GM12875 (cell line): ENCODE results near the gene TMEM8B.

Experiments
- H3K4me3 ChIP-seq: one replicate; pipeline ENCODE4 v1.5.1; 2011; ENCODE audit warnings: low read depth, low read length, control low read depth
- TF ChIP-seq, protein P1 (sequence below): IDR thresholded peaks from 2 replicates; pipeline ENCODE4 v1.5.1; 2011; ENCODE audit warnings: low read depth, mild to moderate bottlenecking, control low read depth, inconsistent platforms, low read length, moderate library complexity, borderline replicate concordance; ENCODE audit not compliant: insufficient read depth

Gene TMEM8B, protein sequence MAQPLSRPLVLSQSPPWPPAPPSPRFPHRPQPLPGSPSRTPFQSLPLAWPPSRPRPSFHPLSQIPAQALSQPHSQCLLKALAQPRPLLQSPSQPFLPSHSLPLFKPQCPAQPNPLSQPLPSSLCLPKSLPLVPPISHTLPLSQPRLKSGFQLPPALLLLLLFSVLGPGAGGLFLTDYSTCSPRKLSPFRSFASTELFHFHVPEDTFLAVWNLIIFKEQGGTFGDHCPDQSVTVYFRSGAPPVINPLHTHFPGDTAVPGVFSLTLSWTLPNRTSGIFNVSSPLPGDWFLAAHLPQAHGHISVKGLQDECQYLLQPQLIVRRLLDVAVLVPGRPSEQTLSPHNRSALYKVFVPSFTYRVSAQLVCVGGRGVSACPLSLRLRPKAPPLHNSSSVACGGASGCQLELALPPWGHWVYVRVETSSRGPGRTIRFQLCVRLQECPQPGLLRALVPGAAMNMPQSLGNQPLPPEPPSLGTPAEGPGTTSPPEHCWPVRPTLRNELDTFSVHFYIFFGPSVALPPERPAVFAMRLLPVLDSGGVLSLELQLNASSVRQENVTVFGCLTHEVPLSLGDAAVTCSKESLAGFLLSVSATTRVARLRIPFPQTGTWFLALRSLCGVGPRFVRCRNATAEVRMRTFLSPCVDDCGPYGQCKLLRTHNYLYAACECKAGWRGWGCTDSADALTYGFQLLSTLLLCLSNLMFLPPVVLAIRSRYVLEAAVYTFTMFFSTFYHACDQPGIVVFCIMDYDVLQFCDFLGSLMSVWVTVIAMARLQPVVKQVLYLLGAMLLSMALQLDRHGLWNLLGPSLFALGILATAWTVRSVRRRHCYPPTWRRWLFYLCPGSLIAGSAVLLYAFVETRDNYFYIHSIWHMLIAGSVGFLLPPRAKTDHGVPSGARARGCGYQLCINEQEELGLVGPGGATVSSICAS

DNA sequence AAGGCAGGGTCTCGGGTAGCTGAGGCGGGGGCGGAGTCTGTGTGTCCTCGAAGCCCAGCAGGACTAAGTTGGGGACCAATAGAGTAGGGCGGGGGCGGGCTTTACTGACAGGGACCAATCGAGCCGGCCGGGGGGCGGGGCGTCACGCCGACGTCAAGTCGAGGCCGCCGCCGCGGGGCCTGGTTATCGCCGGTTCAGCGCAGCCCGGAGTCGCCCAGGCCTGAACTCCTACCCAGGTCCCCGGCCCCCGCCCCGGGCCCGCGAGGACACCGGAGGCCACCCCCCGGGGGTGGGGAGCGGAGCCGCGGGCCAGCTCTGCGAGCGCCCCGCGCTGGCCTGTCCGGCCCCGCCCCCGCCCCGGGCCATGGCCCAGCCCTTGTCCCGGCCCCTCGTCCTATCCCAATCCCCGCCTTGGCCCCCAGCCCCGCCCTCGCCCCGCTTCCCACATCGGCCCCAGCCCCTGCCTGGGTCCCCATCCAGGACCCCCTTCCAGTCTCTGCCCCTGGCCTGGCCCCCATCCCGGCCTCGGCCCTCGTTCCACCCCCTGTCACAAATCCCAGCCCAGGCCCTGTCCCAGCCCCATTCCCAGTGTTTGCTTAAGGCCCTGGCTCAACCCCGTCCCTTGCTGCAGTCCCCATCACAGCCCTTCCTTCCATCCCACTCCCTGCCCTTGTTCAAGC is at the start of gene TMEM8B:
Gene TMEM8B, plus strand, starts transcription at position 145 of the 680 bp plus-strand sequence. Its CDS starts 220 bp downstream, at position 365.
- H3K4me3 ChIP-seq = peak within 1 kb of the TSS; percentile 61
- TF ChIP-seq, protein P1, sequence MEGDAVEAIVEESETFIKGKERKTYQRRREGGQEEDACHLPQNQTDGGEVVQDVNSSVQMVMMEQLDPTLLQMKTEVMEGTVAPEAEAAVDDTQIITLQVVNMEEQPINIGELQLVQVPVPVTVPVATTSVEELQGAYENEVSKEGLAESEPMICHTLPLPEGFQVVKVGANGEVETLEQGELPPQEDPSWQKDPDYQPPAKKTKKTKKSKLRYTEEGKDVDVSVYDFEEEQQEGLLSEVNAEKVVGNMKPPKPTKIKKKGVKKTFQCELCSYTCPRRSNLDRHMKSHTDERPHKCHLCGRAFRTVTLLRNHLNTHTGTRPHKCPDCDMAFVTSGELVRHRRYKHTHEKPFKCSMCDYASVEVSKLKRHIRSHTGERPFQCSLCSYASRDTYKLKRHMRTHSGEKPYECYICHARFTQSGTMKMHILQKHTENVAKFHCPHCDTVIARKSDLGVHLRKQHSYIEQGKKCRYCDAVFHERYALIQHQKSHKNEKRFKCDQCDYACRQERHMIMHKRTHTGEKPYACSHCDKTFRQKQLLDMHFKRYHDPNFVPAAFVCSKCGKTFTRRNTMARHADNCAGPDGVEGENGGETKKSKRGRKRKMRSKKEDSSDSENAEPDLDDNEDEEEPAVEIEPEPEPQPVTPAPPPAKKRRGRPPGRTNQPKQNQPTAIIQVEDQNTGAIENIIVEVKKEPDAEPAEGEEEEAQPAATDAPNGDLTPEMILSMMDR = no peak

DNA sequence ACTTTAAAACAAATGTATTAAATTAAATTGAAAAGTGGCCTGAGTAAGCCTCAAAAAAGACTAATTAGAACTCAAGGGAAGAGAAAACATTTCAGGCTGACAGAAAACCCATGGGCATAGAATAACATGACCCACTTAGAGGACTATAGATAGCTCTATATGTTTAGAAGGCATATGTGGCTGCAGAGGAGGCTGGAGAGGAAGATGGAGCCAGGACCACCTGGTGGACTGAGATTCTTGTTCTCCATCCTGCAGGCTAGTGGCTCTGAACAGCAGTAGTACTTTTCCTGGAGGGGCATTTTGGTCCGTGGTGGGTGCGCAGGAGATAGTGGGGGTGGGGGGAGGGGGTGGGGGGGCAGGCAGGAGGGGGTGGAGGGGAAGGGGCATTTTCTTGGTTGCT is 48.0 kb upstream of the TMEM8B start:
- TF ChIP-seq, protein P1 = no peak

DNA sequence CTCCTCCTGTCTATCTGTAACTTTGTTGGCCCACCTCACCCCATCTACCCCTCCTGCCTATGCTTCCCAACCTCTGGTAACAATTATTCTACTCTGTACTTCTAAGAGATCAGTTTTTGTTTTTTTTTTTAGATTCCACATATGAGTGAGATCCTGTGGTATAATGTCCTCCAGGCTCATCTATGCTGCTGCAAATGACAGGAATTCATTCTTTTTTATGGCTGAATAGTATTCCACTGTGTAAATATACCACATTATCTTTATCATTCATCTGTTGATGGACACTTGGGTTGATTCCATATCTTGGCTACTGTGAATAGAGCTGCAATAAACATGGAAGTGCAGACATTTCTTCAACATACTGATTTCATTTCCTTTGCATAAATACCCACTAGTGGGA is 45.6 kb upstream of the TMEM8B start:
- H3K4me3 ChIP-seq = no peak overlapping the region
- TF ChIP-seq, protein P1 = no peak

More for the DNA sequence above, 48.0 kb upstream of the TMEM8B start:
- no peak overlapping the region for H3K4me3 ChIP-seq

DNA sequence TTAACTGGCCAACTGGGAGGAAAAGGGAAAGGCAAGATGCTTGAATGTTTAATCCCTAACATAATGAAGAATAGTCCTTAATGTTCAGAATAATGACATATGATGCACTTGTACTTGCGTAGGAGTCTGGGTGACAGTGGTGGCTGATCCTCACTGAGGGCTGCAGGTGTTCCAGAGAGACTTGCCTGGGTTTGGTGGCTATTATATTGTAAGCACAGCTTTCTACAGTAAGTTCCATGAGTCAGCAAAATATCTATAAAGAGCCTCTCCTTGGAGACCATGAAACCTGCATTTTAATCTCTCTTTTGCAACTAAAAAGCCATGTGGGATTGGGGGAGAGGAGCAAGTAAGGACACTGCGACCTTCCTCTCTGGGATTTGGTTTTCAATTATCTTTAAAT is 39.5 kb upstream of the TMEM8B start:
- H3K4me3 ChIP-seq = no peak overlapping the region
- TF ChIP-seq, protein P1 = no peak

DNA sequence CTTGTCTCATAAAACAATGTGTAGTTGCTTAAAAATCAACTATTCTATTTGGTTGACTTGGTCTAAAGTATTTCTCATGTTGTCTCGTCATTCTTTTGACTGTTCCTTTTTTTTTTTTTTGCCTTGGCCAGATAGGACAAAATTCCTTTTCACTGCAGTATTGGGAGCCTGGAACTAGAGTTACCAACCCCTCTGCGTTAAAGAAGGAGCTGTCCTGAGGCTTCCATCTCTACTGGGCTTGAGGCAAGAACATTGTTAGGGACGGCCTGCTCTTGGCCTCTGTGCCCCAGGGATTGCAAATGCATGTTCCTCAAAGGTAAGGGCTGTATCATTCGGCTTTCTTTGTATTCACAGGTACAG is 39.0 kb upstream of the TMEM8B start:
- TF ChIP-seq, protein P1 = no peak

DNA sequence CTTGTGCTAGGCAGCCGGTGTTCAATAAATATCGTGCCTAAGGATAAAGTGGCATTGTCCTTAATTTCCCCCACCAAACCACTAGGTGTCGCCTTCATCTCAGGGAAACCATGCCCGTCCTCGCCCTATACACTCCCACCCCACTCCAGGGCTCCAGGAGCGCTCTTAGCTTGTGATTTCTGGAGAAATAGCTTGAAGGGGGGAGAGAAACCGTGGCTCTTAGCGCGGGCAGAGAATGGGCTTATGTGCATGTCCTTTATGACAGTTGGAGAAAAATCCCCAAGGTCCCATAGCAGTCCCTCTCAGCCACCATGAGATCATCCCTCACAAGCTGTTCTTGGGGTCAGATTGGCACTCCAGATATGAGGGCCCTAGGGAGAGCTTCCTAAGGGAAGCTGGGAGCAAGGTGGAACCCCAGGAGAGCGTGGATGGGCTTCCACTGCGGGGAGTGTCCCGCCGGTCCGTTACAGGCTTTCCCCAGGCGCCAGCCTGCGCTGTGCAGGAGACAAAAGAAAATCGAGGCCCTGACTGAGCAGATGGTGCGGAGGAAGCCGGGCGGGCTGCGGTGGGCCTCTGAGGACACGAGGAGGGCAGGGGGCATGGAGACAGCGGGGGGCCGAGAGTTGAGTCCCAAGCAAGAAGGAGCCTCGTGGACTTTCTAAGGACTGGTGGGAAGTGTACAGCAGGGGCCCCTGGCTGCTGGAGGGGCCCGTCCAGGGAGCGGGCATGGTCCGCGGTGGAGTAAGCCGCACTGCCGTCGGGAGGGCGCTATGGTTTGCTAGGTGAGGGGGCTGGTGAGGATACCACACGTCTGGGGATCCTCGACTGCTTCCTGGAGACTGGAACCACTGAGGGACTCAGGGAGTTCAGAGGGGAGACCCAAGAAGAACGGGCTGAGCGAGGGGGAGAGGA is 38.4 kb upstream of the TMEM8B start:
- H3K4me3 ChIP-seq = no peak overlapping the region
- TF ChIP-seq, protein P1 = peak; percentile 69

More for the DNA sequence above, 39.0 kb upstream of the TMEM8B start:
- H3K4me3 ChIP-seq = no peak overlapping the region
